Measurements from ENCODE around the gene CENPP.

- TF ChIP-seq GATA2 (IDR thresholded peaks at IDR 0.05; ENCODE audit: low read depth, low read length) (no peak), GATA3 (IDR thresholded peaks at IDR 0.05; ENCODE audit: low read depth, low read length) (no peak)
Observed at GRCh38 chr9:92563116-92564100, 237.7 kb downstream of the CENPP start.

Measured in SH-SY5Y (cell line).